Measurements from ENCODE around the gene PRR14. TPM values are rescaled to one million over a fixed set of nuclear protein-coding genes. Genes with fewer than 3 reads are reported as not detected.

PRR14 gene
- total and polyA plus RNA-seq, 2 of the 8 experiments (the other 6 are each of a cell fraction or from before 2014, with no cell fraction given), result 3.6 to 16.1 TPM

DNA sequence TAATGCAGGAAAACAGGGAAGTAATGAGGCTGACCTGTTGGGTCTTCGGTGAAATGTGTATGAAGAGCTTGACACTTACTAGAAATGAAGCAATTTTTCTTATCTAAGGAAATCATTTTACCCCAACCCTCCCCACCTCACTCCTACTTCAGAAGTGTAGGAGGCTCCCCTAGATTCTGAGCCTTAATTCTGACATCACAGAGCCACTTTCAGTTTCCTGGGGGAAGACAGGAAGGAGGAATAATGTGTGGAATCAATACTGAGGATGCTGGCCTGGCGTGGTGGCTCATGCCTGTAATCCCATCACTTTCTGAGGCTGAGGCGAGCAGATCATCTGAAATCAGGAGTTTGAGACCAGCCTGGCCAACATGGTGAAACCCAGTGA is 27.8 kb downstream of the PRR14 start (continued):
- TF ChIP-seq, protein P1, sequence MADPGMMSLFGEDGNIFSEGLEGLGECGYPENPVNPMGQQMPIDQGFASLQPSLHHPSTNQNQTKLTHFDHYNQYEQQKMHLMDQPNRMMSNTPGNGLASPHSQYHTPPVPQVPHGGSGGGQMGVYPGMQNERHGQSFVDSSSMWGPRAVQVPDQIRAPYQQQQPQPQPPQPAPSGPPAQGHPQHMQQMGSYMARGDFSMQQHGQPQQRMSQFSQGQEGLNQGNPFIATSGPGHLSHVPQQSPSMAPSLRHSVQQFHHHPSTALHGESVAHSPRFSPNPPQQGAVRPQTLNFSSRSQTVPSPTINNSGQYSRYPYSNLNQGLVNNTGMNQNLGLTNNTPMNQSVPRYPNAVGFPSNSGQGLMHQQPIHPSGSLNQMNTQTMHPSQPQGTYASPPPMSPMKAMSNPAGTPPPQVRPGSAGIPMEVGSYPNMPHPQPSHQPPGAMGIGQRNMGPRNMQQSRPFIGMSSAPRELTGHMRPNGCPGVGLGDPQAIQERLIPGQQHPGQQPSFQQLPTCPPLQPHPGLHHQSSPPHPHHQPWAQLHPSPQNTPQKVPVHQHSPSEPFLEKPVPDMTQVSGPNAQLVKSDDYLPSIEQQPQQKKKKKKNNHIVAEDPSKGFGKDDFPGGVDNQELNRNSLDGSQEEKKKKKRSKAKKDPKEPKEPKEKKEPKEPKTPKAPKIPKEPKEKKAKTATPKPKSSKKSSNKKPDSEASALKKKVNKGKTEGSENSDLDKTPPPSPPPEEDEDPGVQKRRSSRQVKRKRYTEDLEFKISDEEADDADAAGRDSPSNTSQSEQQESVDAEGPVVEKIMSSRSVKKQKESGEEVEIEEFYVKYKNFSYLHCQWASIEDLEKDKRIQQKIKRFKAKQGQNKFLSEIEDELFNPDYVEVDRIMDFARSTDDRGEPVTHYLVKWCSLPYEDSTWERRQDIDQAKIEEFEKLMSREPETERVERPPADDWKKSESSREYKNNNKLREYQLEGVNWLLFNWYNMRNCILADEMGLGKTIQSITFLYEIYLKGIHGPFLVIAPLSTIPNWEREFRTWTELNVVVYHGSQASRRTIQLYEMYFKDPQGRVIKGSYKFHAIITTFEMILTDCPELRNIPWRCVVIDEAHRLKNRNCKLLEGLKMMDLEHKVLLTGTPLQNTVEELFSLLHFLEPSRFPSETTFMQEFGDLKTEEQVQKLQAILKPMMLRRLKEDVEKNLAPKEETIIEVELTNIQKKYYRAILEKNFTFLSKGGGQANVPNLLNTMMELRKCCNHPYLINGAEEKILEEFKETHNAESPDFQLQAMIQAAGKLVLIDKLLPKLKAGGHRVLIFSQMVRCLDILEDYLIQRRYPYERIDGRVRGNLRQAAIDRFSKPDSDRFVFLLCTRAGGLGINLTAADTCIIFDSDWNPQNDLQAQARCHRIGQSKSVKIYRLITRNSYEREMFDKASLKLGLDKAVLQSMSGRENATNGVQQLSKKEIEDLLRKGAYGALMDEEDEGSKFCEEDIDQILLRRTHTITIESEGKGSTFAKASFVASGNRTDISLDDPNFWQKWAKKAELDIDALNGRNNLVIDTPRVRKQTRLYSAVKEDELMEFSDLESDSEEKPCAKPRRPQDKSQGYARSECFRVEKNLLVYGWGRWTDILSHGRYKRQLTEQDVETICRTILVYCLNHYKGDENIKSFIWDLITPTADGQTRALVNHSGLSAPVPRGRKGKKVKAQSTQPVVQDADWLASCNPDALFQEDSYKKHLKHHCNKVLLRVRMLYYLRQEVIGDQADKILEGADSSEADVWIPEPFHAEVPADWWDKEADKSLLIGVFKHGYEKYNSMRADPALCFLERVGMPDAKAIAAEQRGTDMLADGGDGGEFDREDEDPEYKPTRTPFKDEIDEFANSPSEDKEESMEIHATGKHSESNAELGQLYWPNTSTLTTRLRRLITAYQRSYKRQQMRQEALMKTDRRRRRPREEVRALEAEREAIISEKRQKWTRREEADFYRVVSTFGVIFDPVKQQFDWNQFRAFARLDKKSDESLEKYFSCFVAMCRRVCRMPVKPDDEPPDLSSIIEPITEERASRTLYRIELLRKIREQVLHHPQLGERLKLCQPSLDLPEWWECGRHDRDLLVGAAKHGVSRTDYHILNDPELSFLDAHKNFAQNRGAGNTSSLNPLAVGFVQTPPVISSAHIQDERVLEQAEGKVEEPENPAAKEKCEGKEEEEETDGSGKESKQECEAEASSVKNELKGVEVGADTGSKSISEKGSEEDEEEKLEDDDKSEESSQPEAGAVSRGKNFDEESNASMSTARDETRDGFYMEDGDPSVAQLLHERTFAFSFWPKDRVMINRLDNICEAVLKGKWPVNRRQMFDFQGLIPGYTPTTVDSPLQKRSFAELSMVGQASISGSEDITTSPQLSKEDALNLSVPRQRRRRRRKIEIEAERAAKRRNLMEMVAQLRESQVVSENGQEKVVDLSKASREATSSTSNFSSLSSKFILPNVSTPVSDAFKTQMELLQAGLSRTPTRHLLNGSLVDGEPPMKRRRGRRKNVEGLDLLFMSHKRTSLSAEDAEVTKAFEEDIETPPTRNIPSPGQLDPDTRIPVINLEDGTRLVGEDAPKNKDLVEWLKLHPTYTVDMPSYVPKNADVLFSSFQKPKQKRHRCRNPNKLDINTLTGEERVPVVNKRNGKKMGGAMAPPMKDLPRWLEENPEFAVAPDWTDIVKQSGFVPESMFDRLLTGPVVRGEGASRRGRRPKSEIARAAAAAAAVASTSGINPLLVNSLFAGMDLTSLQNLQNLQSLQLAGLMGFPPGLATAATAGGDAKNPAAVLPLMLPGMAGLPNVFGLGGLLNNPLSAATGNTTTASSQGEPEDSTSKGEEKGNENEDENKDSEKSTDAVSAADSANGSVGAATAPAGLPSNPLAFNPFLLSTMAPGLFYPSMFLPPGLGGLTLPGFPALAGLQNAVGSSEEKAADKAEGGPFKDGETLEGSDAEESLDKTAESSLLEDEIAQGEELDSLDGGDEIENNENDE (IDR thresholded peaks at IDR 0.05; ENCODE audit: insufficient replicate concordance, low read length), result no peak
- no peak for TF ChIP-seq ASH2L (IDR thresholded peaks at IDR 0.05; ENCODE audit: low read length)
- no peak for TF ChIP-seq GABPA (IDR thresholded peaks at IDR 0.05; ENCODE audit: borderline replicate concordance, insufficient read depth, low read length)
- TF ChIP-seq EGR1 (IDR thresholded peaks at IDR 0.05; ENCODE audit: borderline replicate concordance, low read depth, low read length), result no peak
- TF ChIP-seq NANOG (IDR thresholded peaks at IDR 0.05; ENCODE audit: insufficient read depth, low read depth, low read length, poor library complexity, severe bottlenecking), result no peak
- TF ChIP-seq KDM4A (IDR thresholded peaks at IDR 0.05; ENCODE audit: low read depth, low read length, severe bottlenecking), result no peak
- no peak for TF ChIP-seq SIX5 (IDR thresholded peaks at IDR 0.05; ENCODE audit: low read depth, low read length)
- no peak for TF ChIP-seq BACH1 (IDR thresholded peaks at IDR 0.05; ENCODE audit: low read length)
- TF ChIP-seq SP1 (IDR thresholded peaks at IDR 0.05; ENCODE audit: low read depth, low read length), result no peak
- TF ChIP-seq GTF2F1 (IDR thresholded peaks at IDR 0.05; ENCODE audit: borderline replicate concordance, low read depth, low read length), result no peak
- TF ChIP-seq TEAD4 (IDR thresholded peaks at IDR 0.05; ENCODE audit: low read depth, low read length), result no peak
- TF ChIP-seq SIRT6 (IDR thresholded peaks at IDR 0.05; ENCODE audit: low read length), result no peak

Data from H1 (cell line).